ENCODE results near the gene LAMA5. TPM values are rescaled to one million over a fixed set of nuclear protein-coding genes. Genes with fewer than 3 reads are reported as not detected.

Gene LAMA5
- total RNA-seq, 1 donor from 2014 or later, result 90.5 TPM

GRCh38 chr20:62306414-62307187 is 60.5 kb downstream of the LAMA5 start:
- DNase-seq (ENCODE audit: low read depth), result no peak

DNA sequence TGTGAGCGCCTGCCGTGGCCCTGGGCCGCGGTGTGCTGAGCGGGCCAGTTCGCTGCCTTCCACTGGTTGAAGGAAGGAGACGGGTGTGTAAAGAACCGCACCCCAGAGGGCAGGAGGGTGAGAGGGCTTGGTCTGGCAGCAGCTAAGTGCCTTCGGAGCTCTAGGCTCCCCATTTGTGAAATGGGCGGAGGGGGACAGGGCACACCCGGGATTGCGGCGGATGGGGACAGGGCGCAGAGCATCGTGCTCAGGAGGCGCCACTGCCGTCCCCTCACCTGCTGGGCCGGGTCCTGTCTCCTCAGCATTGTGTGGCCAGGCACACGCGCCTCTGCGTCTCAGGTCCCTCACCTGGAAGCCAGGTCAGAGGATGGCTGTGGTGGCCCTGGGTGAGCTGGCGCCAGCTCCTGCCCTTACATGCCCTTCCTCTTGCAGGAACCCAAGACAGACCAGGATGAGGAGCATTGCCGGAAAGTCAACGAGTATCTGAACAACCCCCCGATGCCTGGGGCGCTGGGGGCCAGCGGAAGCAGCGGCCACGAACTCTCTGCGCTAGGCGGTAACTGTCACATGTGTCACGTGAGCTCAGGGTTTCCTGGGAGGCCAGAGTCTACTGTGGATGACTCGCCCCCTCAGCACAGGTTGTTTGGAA is 61.2 kb downstream of the LAMA5 start:
- no peak for DNase-seq (ENCODE audit: low read depth)

GRCh38 chr20:62305149-62305764 is 61.9 kb downstream of the LAMA5 start:
- DNase-seq (ENCODE audit: low read depth), result no peak

GRCh38 chr20:62304331-62305148 is 62.6 kb downstream of the LAMA5 start:
- DNase-seq (ENCODE audit: low read depth), result no peak

DNA sequence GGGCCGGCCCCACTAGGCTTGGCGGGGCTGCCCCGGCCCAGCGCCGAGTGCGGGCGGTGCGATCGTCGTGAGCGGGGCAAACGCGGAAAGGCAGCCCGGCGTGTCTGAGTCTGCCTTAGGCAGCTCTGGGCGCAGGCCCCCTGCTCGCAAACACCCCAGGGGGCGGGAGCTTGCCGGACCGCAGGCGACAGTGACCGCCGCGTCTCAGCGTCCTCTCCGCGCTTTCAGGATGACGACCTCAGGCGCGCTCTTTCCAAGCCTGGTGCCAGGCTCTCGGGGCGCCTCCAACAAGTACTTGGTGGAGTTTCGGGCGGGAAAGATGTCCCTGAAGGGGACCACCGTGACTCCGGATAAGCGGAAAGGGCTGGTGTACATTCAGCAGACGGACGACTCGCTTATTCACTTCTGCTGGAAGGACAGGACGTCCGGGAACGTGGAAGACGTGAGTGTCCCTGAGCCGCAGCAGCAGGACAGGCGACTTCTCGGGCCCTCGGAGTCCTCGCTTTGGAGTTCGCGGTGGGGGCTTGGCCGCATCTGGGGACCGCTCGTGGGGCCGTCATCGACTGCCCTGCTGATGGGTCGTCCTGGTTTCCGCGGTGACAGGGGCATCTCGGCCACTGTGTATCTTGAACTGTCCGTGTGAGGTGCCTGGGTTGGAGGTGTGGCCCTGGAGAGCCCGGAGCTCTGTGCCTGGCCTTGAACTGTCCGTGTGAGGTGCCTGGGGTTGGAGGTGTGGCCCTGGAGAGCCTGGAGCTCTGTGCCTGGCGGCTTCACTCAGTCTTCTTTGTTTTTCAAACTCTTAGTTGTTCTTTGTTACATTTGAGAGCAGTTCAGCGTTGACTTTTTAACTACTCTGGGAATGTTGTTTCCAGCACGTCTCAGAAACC is 63.5 kb downstream of the LAMA5 start:
- DNase-seq (ENCODE audit: low read depth), result peak; percentile 41

DNA sequence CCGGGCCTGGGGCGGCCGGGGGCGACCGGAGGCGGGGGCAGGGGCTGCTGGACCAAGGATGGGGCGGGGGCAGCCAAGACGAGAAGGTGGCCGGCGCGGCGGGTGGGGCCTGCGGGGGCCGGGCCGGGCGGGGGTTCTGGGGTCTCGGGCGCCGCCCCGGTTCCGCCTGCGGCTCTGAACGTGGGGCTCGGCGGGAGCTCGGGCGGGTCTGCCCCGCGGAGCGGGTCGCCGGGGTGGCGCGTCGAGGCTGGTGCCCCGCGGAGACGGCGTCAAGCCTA is 64.1 kb downstream of the LAMA5 start:
- DNase-seq (ENCODE audit: low read depth), result no peak

DNA sequence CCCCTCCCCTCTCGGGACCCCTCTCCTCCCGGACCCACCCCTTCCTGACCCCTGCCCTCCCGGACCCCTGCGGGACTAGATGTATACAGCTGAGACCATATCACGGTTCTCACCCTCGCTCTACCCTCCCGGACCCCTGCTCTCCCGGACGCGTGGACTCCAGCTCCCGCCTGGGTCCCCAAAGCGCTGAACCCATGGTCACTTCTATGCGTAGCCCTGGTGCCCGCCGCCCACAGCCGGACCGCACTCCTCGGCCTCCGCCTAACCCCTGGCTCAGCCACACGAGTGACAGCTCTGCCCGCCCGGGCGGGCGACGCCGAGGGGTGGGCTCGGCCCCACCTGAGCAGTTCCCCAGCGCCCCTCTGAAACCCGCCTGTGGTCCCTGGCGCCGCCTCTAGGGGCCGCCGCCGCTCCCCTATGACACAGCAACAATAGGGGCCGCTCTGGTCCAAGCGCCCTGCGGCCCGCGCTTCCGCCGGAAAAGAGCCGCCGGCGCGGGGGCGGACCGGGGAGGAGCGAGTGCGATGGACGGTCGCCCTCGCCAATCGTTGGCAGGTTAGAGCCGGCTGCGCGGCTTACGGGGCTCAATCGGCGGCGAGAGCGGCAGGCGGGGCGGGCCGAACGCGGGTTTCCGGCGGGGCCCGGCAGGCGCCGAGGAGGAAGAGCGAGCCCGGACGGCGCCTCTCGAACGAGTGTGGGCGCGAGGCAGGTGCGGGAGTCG is 64.6 kb downstream of the LAMA5 start, which contains the start of gene ADRM1:
Gene ADRM1 (plus strand): TSS at position 657 of the 721 bp plus-strand sequence. CDS start 572 bp downstream, outside the sequence.
- peak; percentile 96 for DNase-seq (ENCODE audit: low read depth)

GRCh38 chr20:62301773-62302340 is 65.3 kb downstream of the LAMA5 start:
- peak; percentile 95 for DNase-seq (ENCODE audit: low read depth)

GRCh38 chr20:62301111-62301668 is 65.9 kb downstream of the LAMA5 start:
- DNase-seq (ENCODE audit: low read depth), result no peak

DNA sequence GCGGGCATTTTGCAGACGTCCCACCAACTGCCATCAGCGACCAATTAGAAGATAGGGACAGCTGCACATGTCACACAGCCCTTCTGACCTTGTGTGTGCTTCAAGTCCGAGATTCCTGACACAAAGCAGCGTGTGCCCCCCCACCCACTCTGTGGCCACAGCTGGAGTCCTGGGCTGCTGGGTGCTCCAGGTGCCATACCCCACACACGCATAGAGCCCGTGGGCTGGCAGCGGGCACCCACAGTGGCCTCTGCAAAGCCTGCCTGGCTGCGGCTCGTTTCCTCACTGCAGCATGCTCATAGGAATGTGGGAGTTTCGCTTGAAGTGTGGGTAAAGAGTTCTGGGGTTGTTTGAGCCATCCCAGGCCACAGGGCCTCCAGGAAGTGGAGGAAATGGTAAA is 66.8 kb downstream of the LAMA5 start:
- DNase-seq (ENCODE audit: low read depth), result no peak

DNA sequence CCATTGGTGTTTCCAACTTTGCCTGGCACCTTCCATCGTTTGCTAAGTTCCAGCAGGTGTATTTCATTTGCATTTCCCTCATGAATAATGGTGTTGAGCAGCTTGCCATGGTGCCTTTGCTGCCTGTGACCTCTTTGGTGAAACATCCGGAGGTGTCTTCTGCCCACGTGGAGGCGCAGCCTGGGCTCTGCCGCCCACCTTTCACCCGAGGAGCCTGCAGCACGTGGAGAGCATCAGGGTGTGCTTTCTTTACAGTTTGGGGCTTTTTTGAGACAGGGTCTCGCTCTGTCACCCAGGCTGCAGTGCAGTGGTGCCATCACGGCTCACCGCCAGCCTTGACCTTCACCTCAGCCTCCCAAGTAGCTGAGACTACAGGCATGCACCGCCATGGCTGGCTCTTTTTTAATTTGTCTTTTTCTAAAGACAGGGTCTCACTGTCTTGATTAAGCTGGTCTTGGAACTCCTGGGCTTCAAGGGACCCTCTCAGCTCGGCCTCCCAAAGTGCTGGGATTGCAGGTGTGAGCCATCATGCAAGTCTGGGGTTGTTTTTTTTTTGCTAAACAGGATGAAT is 67.4 kb downstream of the LAMA5 start:
- no peak for DNase-seq (ENCODE audit: low read depth)

GRCh38 chr20:62298577-62299249 is 68.4 kb downstream of the LAMA5 start:
- no peak for DNase-seq (ENCODE audit: low read depth)

GRCh38 chr20:62297449-62298227 is 69.5 kb downstream of the LAMA5 start:
- no peak for DNase-seq (ENCODE audit: low read depth)

DNA sequence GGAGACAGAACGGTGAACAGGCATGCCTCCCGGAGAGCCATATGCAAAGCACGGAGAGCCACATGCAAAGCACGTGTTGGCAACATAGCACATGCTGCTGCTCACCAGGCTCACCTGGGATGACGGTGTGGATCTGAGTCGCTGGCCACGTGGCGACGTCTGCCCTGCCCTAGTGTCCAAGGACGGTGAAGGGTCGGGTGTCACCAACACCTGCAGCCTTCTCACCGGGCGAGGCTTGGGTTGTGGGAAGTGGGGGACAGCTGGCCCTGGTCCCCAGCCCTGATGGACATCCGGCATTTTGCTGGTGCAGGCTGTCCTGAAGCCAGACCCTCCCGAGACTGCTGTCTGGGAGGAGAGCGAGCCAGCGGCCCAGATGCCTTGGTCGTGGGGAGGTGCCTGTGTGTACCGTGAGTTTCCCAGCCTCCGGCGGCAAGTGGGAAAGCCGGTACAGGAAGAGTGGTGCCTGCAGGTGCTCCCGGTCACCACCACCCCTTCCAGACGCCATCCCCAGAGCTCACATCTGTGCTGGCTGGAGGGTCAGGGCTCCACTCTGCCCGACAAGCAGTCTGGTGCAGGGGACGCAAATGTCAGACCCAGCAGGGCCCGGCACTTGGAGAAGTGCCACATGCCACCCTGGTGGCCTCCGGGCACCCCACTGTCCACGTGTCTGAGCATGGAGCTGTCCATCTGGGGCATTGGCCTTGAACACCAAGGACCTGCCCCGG is 70.2 kb downstream of the LAMA5 start:
- no peak for DNase-seq (ENCODE audit: low read depth)

DNA sequence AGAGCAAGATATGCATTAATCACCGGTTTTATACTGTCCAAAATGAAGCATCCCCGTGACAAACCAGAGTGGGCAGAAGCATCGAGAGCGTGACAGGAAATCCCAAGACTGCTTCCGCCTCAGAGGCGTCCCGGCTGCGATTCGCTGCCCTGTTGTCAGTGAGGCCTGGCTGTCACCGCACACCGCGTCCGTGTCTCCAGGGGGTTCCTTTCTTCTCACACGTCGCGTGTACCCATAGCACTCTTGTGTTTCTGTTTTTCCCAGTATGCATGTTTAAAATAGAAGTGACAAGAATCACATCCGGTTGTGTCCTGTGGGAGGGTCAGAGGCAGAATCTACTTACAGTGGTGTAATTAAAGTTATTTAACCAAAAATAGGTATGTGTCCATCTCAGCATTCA is 72.6 kb downstream of the LAMA5 start:
- no peak for DNase-seq (ENCODE audit: low read depth)

DNA sequence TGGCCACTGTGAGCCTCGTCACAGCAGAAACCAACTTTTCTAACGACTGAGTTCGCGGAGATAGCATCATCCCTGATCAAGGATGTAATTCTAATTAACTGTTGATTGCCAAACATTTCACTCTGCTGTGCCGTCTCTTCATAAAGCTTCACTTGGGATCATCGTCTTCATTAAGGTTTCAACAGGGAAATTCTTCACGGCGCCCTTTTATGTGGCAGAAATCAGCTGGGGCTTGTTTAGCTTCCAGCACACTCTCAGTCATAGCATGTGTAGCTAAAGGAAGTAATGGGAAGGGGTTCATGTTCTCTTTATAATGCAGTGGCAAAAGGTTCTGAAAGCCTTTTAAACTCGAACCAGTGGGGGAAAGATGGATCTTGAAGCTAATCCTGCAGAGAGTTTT is 73.2 kb downstream of the LAMA5 start:
- no peak for DNase-seq (ENCODE audit: low read depth)

Data from myocyte (in vitro differentiated cells).